ENCODE results near the gene TXNDC12.

GRCh38 chr1:52055066-52055865 is at the start of gene TXNDC12:
- TF ChIP-seq CTCF (IDR thresholded peaks at IDR 0.05), result no peak
- peak; percentile 48 to 86 for TF ChIP-seq POLR2A (IDR thresholded peaks at IDR 0.05)

Data from adrenal gland (tissue), 5 donors.